Epithelial cell of proximal tubule (primary cell): ENCODE results near the gene KLHL14. TPM values are rescaled to one million over a fixed set of nuclear protein-coding genes. Genes with fewer than 3 reads are reported as not detected.
"Not testable (repeated sequence)": the region's sequence is repeated elsewhere in the genome, so short reads cannot be mapped to it uniquely, and the experiment has no call there.

ENCODE experiments used
- DNase-seq: peaks from one replicate; pipeline ENCODE4 v3.0.0-alpha.2; 2011; ENCODE audit warnings: low read depth
- H3K4me3 ChIP-seq: 2 replicates; pipeline ENCODE4 v1.5.1; 2011; ENCODE audit warnings: low read depth, mild to moderate bottlenecking, low read length
- CTCF ChIP-seq: conservative IDR thresholded peaks from 2 replicates; pipeline ENCODE4 v1.5.1; 2012; ENCODE audit warnings: low read depth, mild to moderate bottlenecking, low read length
- total RNA-seq: library from RNA; depleted of rRNA; stranded (reverse); fragments of >200 nt; gene quantifications from 2 replicates; pipeline ENCODE4 v1.2.3, GENCODE V29; 2015

The KLHL14 gene
- total RNA-seq, 1 donor from 2014 or later: 2.9 TPM

- peak; percentile 76 for DNase-seq
- no peak overlapping the region for H3K4me3 ChIP-seq
- TF ChIP-seq CTCF: no peak
Measured at GRCh38 chr18:32803568-32803967, 30.7 kb upstream of the KLHL14 start.

- no peak for TF ChIP-seq CTCF
- no peak overlapping the region for H3K4me3 ChIP-seq
- no peak for DNase-seq
Measured at GRCh38 chr18:32802591-32803451, 30.0 kb upstream of the KLHL14 start.

- DNase-seq: no peak
- H3K4me3 ChIP-seq: no peak overlapping the region
- no peak for TF ChIP-seq CTCF
Measured at GRCh38 chr18:32801228-32801627, 28.4 kb upstream of the KLHL14 start.

- TF ChIP-seq CTCF: no peak
- no peak overlapping the region for H3K4me3 ChIP-seq
Measured at GRCh38 chr18:32798209-32798960, 25.6 kb upstream of the KLHL14 start.

GRCh38 chr18:32794667-32795066 is 21.8 kb upstream of the KLHL14 start:
- not testable (repeated sequence) for H3K4me3 ChIP-seq, DNase-seq

More at GRCh38 chr18:32798209-32798960, 25.6 kb upstream of the KLHL14 start:
- DNase-seq: no peak

GRCh38 chr18:32779010-32779409 is 6.2 kb upstream of the KLHL14 start:
- no peak overlapping the region for H3K4me3 ChIP-seq
- no peak for TF ChIP-seq CTCF
- no peak for DNase-seq

- H3K4me3 ChIP-seq: no peak overlapping the region
- no peak for TF ChIP-seq CTCF
- DNase-seq: peak; percentile 87
Measured at GRCh38 chr18:32777049-32777448, 4.2 kb upstream of the KLHL14 start.
